ENCODE data around the gene GAS7.
"Not testable (repeated sequence)": the region's sequence is repeated elsewhere in the genome, so short reads cannot be mapped to it uniquely, and the experiment has no call there.

GAS7 gene

GRCh38 chr17:10042589-10043244 is 155.7 kb downstream of the GAS7 start:
- DNase-seq = no peak

- no peak for DNase-seq
Observed at GRCh38 chr17:10041916-10042588, 156.4 kb downstream of the GAS7 start.

- no peak for DNase-seq
Observed at GRCh38 chr17:10041287-10041612, 157.2 kb downstream of the GAS7 start.

- no peak for DNase-seq
Observed at GRCh38 chr17:10036511-10037061, 161.8 kb downstream of the GAS7 start.

- no peak for DNase-seq
Observed at GRCh38 chr17:10035885-10036284, 162.5 kb downstream of the GAS7 start.

- DNase-seq = no peak
Observed at GRCh38 chr17:10034719-10035475, 163.5 kb downstream of the GAS7 start.

GRCh38 chr17:10033959-10034358 is 164.4 kb downstream of the GAS7 start:
- DNase-seq = no peak

GRCh38 chr17:10033449-10033848 is 165.0 kb downstream of the GAS7 start:
- no peak for DNase-seq

GRCh38 chr17:10032118-10032852 is 166.1 kb downstream of the GAS7 start:
- no peak for DNase-seq

GRCh38 chr17:10031606-10032005 is 166.8 kb downstream of the GAS7 start:
- DNase-seq = no peak

- DNase-seq = no peak
Observed at GRCh38 chr17:10031127-10031526, 167.3 kb downstream of the GAS7 start.

GRCh38 chr17:10029129-10029528 is 169.3 kb downstream of the GAS7 start:
- DNase-seq = no peak

- DNase-seq = no peak
Observed at GRCh38 chr17:10025976-10026901, 172.2 kb downstream of the GAS7 start.

GRCh38 chr17:10025224-10025623 is 173.2 kb downstream of the GAS7 start:
- no peak for DNase-seq

GRCh38 chr17:10022416-10022815 is 176.0 kb downstream of the GAS7 start:
- no peak for DNase-seq

GRCh38 chr17:10021272-10021984 is 177.0 kb downstream of the GAS7 start:
- no peak for DNase-seq

- DNase-seq = no peak
Observed at GRCh38 chr17:10019941-10020451, 178.4 kb downstream of the GAS7 start.

- DNase-seq = no peak
Observed at GRCh38 chr17:10018461-10018891, 179.9 kb downstream of the GAS7 start.

- not testable (repeated sequence) for DNase-seq
Observed at GRCh38 chr17:10016958-10017570, 181.3 kb downstream of the GAS7 start.

- no peak for DNase-seq
Observed at GRCh38 chr17:10013365-10014112, 184.9 kb downstream of the GAS7 start.
